ENCODE data around the gene SLC25A13. TPM values are rescaled to one million over a fixed set of nuclear protein-coding genes. Genes with fewer than 3 reads are reported as not detected.
"Not testable (repeated sequence)": the region's sequence is repeated elsewhere in the genome, so short reads cannot be mapped to it uniquely, and the experiment has no call there.

Gene SLC25A13, protein sequence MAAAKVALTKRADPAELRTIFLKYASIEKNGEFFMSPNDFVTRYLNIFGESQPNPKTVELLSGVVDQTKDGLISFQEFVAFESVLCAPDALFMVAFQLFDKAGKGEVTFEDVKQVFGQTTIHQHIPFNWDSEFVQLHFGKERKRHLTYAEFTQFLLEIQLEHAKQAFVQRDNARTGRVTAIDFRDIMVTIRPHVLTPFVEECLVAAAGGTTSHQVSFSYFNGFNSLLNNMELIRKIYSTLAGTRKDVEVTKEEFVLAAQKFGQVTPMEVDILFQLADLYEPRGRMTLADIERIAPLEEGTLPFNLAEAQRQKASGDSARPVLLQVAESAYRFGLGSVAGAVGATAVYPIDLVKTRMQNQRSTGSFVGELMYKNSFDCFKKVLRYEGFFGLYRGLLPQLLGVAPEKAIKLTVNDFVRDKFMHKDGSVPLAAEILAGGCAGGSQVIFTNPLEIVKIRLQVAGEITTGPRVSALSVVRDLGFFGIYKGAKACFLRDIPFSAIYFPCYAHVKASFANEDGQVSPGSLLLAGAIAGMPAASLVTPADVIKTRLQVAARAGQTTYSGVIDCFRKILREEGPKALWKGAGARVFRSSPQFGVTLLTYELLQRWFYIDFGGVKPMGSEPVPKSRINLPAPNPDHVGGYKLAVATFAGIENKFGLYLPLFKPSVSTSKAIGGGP
- 10 to 100 TPM; 12.6 to 14.5 TPM for total RNA-seq

DNA sequence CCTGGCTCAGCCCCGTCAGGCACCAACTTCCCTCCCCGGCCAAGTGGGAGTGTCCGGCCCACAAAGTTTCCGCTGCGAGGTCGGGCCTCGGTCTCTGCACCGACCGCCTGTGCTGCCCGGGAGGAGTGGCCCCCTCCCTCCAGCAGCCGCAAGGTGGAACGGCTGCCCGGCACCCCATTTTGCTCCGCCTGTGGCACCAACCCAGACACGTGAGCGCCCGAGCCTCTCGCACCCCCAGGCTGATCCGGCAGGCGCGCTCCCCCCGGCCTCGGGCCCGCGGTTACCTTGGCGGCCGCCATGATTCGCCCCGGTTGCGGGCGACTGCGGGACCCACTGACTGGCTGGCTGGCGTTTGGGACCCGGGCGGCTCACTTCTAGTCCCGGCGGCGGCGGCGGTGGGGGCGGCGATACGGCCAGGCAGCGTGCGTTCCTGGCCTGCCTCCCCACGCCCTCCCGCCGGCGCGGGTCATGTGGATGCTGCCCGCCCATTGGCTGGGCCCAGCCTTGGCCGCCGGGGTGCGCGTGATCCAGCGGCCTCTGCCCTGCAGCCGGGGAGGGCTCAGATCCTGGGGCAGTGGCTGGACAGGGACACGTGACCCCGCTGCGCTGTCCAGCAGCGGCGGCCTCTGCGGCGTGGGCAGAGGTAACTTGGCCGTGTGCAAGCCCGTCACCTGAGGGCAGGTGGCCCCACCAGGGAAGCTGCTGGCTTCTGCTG lies at the start of gene SLC25A13:
SLC25A13 (minus strand) TSS at position 441 of the 715 bp plus-strand sequence; CDS start at position 299, 142 bp downstream.
- H3K4me1 Mint-ChIP-seq, result peaks cover 34% of the 10 kb centered on the region
- DNase-seq, result peak; percentile 74
- H3K27me3 Mint-ChIP-seq, result peaks cover 6% of the 10 kb centered on the region
- H3K4me3 Mint-ChIP-seq, result peak within 1 kb of the TSS; percentile 90
- H3K36me3 Mint-ChIP-seq, result peaks cover 2% of the 10 kb centered on the region
- peaks cover 4% of the 10 kb centered on the region for H3K9me3 Mint-ChIP-seq
- peak within 1 kb of the TSS; percentile 96 for H3K27ac Mint-ChIP-seq

DNA sequence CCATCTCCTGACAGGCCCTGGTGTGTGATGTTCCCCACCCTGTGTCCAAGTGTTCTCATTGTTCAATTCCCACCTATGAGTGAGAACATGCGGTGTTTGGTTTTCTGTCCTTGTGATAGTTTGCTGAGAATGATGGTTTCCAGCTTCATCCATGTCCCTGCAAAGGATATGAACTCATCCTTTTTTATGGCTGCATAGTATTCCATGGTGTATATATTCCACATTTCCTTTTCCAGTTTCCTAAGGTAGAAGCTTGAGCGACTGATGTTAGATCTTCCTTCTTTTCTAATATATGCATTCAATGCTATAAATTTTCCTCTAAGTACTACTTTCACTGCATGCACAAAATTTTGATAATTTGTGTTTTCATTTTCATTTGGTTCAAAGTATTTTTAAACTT lies 44.0 kb upstream of the SLC25A13 start:
- H3K27ac Mint-ChIP-seq, H3K36me3 Mint-ChIP-seq, H3K4me3 Mint-ChIP-seq, H3K4me1 Mint-ChIP-seq, DNase-seq: not testable (repeated sequence)
- peaks cover 10% of the 10 kb centered on the region for H3K9me3 Mint-ChIP-seq
- peaks cover 19% of the 10 kb centered on the region for H3K27me3 Mint-ChIP-seq

DNA sequence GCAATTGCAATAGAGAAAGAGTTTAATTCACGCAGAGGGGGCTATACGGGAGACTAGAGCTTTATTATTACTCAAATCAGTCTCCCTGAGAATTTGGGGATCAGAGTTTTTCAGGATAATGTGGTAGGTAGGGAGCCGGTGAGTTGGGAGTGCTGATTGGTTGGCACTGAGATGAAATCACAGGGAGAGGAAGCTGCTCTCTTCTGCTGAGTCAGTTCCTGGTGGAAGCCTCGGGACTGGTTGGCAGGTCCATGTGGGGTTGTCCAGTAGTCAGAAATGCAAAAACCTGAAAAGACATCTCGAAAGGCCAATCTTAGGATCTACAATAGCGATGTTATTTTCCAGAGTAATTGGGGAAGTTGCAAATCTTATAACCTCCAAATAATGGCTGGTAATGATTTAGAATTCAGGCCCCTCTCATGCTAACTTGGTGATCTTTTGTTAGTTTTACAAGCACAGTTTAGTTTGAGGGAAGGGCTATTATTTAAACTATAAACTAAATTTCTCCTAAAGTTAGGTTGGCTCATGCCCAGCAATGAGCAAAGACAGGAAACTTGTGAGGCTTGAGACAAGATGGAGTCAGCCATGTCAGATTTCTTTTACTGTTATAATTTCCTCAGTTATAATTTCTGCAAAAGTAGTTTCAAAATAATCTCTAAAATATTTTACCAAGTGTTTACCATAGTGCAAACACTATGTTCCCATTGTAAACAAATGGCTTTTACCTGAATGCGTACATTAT lies 39.4 kb upstream of the SLC25A13 start:
- Mint-ChIP-seq H3K4me3 (no peak overlapping the region), H3K27ac (no peak overlapping the region), H3K4me1 (no peaks in the 10 kb centered on the region), H3K9me3 (peaks cover 3% of the 10 kb centered on the region), H3K27me3 (peaks cover 6% of the 10 kb centered on the region), H3K36me3 (no peaks in the 10 kb centered on the region)
- no peak for DNase-seq

DNA sequence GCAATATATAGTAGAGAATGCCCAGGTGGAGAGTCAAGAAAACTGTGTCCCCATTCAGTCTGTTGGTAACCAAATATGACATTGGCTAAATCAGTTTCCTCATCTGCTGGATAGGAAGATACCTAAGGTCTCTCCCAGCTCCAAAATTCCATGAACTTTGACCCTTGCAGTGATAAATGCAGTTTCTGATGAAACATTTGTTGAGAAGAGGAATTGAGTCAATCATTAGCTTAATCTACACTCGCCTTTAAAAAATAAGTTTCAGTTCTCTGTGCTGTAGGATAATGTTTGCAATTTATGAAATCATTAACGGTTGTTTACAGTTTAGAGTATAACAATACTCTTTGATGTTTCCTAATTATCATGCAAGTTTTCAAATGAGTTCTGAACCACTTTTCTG lies 38.0 kb upstream of the SLC25A13 start:
- Mint-ChIP-seq H3K36me3 (no peaks in the 10 kb centered on the region), H3K4me3 (no peak overlapping the region), H3K4me1 (no peaks in the 10 kb centered on the region), H3K27me3 (peaks cover 3% of the 10 kb centered on the region), H3K27ac (no peak overlapping the region), H3K9me3 (no peaks in the 10 kb centered on the region)
- no peak for DNase-seq

DNA sequence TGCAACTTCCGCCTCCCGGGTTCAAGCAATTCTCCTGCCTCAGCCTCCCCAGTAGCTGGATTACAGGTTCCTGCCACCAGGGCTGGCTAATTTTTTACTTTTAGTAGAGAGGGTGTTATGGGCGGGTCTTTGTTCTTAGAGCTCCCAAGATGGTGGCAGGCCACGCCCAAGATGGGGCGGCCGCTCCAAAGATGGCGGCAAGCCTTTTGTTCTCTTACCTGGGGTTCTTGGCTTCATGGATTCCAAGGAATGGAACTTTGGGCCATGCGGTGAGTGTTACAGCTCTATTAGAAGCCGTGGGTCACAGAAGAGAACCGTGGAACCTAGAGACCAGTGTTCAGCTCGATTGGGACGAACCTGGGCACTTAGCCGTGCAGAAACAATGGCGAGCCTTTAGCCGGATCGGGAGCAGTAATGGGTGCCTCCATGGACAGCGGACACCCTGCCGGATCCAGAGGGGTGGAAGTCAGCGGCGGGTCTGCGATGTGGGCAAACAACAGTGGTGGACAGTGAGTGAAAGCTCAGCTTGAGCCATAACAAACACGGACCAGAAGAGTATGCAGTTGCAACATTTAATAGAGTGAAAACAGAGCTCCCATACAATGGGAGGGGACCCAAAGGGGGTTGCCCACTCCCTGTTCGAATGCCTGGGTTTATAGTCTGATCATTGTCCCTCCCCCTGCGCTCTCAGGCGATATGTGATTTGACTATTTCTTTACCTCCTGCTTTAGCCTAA lies 36.5 kb upstream of the SLC25A13 start:
- DNase-seq, H3K4me3 Mint-ChIP-seq, H3K27ac Mint-ChIP-seq, H3K36me3 Mint-ChIP-seq, H3K4me1 Mint-ChIP-seq, H3K9me3 Mint-ChIP-seq, H3K27me3 Mint-ChIP-seq: not testable (repeated sequence)

DNA sequence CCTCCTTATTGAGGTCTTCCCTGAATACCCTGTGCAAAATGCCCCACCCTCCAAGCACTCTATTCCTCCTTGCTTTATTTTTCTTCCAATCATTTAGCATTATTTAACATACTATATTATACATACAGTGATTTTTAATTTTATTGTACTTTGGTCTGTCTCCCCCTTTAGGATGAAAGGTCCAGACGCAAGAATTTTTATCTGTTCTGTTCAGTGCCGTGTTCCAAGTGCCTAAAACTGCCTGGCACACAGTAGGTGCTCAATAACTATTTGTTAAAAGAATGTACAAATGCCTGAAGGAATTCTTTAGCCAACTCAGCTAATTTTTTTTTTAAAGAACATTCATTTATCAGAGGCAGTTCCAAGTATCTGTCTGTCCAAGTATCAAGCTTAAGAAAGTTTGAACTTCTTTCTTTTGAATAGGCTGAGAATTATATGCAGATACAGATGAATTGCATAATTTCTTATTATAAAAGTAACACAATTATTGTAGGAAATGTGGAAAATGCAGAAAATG lies 34.1 kb upstream of the SLC25A13 start:
- Mint-ChIP-seq H3K27ac (no peak overlapping the region), H3K27me3 (peaks cover 2% of the 10 kb centered on the region)
- no peak for DNase-seq

DNA sequence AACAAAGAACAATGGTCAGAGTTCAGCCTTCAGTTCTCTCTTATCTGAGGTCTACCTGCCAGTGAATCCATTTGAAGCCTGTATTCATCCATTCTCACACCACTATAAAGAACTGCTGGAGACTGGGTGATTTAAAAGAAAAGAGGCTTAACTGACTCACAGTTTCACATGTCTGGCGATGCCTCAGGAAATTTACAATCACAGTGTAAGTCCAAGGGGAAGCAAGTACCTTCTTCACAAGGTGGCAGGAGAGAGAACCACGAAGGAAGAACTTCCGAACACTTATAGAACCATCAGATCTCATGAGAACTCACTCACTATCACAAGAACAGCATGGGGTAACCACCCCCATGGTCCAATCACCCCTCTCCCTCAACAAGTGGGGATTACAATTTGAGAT lies 33.0 kb upstream of the SLC25A13 start:
- peaks cover 6% of the 10 kb centered on the region for H3K27me3 Mint-ChIP-seq
- no peak overlapping the region for H3K27ac Mint-ChIP-seq
- no peaks in the 10 kb centered on the region for H3K9me3 Mint-ChIP-seq
- H3K4me3 Mint-ChIP-seq, result no peak overlapping the region
- no peaks in the 10 kb centered on the region for H3K36me3 Mint-ChIP-seq
- no peak for DNase-seq
- no peaks in the 10 kb centered on the region for H3K4me1 Mint-ChIP-seq

More for the DNA sequence above, 34.1 kb upstream of the SLC25A13 start:
- no peaks in the 10 kb centered on the region for H3K9me3 Mint-ChIP-seq
- H3K4me3 Mint-ChIP-seq, result no peak overlapping the region
- no peaks in the 10 kb centered on the region for H3K36me3 Mint-ChIP-seq
- no peaks in the 10 kb centered on the region for H3K4me1 Mint-ChIP-seq

DNA sequence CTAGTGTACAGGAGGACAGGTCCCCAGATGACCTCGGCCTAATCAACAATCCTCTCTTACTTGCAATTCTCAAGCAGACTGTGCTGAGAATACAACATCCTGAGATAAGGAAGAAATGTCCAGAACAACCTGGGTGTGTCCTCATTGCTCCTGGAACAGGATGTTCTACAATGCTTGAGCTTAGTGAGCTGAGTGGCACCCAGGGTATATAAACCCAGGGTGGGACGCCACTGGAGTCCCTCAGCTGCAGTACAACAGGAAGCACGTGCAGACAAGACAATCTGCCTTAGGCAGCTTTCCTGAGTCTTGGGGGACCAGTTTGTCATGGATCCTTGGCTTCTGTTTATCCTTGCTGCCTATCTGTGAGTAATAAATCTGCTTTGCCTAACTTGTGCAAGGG lies 27.7 kb upstream of the SLC25A13 start:
- Mint-ChIP-seq H3K4me1 (no peaks in the 10 kb centered on the region), H3K27ac (no peak overlapping the region), H3K36me3 (no peaks in the 10 kb centered on the region), H3K9me3 (no peaks in the 10 kb centered on the region), H3K4me3 (no peak overlapping the region), H3K27me3 (peaks cover 32% of the 10 kb centered on the region)
- no peak for DNase-seq

DNA sequence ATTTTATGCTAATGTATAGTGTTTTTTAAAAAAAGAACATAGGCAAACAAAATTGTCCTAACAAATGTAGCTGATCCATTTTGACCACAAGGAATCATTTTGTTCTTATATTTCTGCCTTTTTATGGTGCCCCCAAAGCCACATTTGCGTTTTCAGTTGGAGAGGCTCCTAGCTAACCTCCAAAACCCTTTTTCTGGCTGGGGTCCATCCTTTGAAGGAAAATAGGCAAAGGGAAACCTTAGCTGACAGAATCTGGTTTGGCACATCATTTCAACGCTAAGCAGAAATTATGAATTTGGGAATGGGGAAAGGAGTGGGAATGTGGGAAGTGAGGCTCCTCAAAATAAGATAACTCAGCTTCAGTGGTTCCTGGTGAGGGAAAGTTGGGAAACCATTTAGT lies 25.6 kb upstream of the SLC25A13 start:
- peaks cover 42% of the 10 kb centered on the region for H3K27me3 Mint-ChIP-seq
- H3K9me3 Mint-ChIP-seq, result no peaks in the 10 kb centered on the region
- H3K4me1 Mint-ChIP-seq, result no peaks in the 10 kb centered on the region
- no peak overlapping the region for H3K4me3 Mint-ChIP-seq
- DNase-seq, result no peak
- no peak overlapping the region for H3K27ac Mint-ChIP-seq
- H3K36me3 Mint-ChIP-seq, result no peaks in the 10 kb centered on the region

DNA sequence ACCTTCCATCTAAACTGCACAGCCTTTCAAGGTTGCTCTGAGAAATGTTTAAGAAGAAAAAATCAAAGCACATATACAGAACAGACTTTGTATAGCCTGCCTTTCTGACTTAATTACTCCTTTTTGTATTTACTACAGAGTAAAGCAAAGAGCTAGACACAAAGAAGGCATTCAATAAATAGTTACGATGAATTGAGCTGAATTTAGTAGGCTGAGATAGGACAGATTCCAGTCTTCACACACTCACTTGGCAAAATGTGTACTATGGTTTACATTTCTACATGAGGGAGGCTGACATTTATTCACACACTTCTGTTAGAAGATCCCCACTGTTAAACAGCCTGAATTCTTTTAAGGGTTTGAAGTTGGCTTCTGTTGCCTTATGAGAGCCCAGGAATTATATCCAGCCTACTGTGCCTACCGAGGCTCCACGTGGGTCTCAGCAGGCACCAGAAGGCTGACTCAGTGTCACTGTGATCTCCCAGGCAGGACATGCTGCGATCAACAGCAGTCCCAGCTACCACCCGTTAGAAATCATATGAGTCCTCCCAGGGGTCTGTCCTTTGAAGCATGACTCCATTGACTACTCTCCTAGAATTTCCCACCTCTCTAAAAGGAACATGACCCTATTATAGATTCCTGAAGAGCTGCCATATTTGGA lies 24.5 kb upstream of the SLC25A13 start:
- H3K9me3 Mint-ChIP-seq, result no peaks in the 10 kb centered on the region
- H3K27ac Mint-ChIP-seq, result no peak overlapping the region
- DNase-seq, result no peak
- H3K27me3 Mint-ChIP-seq, result peaks cover 46% of the 10 kb centered on the region
- H3K36me3 Mint-ChIP-seq, result no peaks in the 10 kb centered on the region
- no peaks in the 10 kb centered on the region for H3K4me1 Mint-ChIP-seq
- H3K4me3 Mint-ChIP-seq, result no peak overlapping the region

DNA sequence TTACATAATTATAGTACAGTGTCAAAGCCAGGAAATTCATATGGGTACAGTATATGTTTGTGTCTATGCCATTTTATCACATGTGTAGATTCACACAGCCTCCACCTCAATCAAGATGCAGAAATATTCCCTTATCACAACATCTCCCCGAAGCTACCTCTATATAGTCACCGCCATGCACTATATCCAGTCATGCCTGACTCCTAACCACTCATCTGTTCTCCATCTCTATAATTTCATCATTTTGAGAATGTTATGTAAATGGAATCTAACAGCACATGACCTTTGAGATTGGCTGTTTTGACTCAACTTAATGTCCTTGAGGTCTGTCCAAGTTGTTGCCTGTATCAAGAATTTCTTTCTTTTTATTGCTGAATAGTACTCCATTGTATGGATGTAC lies 22.3 kb upstream of the SLC25A13 start:
- Mint-ChIP-seq H3K4me1 (no peaks in the 10 kb centered on the region), H3K36me3 (no peaks in the 10 kb centered on the region), H3K4me3 (no peak overlapping the region), H3K27me3 (peaks cover 46% of the 10 kb centered on the region), H3K9me3 (no peaks in the 10 kb centered on the region), H3K27ac (no peak overlapping the region)
- DNase-seq, result no peak

DNA sequence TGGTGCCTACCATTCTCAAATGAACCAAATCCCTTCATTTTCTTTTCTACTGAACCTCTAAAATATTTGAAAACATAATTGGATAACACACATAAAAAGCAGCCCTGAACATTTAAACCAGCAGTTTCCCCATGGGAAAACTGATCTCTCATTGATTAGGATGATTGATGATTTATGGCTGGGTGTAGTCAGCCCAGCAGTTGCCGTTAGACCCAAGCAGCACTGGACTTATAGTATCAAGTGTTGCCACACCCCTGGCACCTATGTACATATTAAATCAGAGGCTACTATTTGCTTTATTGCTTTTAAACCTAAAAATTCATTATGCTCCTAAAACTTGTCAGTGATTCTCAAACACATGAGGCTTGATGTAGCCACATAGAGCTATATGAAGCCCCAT lies 20.2 kb upstream of the SLC25A13 start:
- Mint-ChIP-seq H3K4me1 (no peaks in the 10 kb centered on the region), H3K27ac (no peak overlapping the region), H3K27me3 (peaks cover 39% of the 10 kb centered on the region), H3K4me3 (no peak overlapping the region), H3K9me3 (no peaks in the 10 kb centered on the region), H3K36me3 (no peaks in the 10 kb centered on the region)
- no peak for DNase-seq

DNA sequence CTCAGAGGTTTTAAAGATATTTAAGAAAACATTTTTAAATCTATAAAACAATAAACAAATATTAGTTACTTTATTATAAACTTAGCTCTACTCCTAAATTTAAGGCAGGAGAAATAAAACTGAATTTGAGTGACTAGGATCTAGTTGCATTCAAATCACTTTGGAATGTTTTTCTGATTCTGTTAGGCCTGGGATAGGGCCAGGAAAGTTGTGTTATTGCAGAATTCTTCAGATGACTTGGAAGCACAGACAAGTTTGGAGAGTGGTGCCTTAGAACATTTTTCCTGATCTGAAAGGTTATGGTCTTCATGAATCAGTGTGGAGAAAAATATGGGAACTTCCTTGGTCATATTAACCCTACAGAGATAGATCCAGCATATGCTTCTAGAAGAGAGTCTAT lies 15.6 kb upstream of the SLC25A13 start:
- Mint-ChIP-seq H3K27ac (no peak overlapping the region), H3K9me3 (no peaks in the 10 kb centered on the region), H3K27me3 (peaks cover 16% of the 10 kb centered on the region), H3K4me1 (no peaks in the 10 kb centered on the region), H3K36me3 (no peaks in the 10 kb centered on the region), H3K4me3 (no peak overlapping the region)
- DNase-seq, result no peak

DNA sequence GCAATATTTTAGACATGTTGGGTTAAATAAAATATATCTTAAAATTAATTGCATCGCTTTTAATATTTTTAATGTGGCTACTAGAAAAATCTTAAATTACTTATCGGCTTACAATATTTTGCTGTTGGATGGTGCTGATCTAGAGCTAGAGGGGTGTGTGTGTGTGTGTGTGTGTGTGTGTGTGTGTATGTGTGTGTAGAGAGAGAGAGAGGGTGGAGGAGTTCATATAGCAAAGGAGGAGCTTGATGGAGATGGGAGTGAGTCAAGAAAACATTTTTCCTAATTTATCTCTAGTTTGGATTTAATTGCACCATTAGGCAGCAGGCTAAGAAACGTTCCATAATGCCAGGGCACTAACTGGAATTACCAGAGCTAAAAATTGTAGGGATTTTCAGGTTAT lies 10.4 kb upstream of the SLC25A13 start:
- no peaks in the 10 kb centered on the region for H3K36me3 Mint-ChIP-seq
- no peaks in the 10 kb centered on the region for H3K9me3 Mint-ChIP-seq
- peaks cover 7% of the 10 kb centered on the region for H3K27me3 Mint-ChIP-seq
- no peaks in the 10 kb centered on the region for H3K4me1 Mint-ChIP-seq
- no peak overlapping the region for H3K27ac Mint-ChIP-seq
- DNase-seq, result no peak
- no peak overlapping the region for H3K4me3 Mint-ChIP-seq
